ENCODE measurements around the gene HDAC10. TPM values are rescaled to one million over a fixed set of nuclear protein-coding genes. Genes with fewer than 3 reads are reported as not detected.

Gene HDAC10
- total RNA-seq, 6 donors from 2014 or later: 33.0 to 202 (median 53.1) TPM

DNA sequence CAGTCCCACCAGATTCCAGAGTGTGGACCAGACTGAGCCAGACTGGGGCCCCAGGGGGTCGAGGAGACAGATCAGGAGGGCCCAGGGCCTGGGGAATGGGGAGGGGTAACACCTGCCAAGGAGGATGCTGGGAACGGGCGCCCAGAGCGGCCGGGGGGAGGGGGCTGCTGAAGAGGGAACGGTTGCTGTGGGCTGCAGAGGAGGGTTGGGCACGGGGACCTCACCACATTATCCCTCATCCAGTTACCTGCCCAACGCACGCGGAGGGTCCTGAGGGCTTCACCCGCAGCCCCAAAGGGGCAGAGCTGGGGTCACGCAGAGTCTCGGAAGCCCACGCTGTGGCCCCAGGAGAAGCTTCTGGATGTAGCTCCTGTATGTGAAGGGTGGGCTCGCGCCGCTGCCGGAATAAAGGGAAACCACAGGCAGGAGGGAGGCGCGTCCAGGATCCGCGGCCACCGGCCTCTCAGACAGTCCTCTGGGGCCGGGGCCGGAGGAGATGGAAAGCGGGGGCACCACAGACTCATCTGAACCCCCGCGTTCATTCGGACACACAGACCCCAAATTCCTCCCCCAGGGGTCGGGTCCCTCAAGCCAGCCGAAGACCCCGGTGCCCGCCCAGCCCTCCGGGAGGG is 51.1 kb downstream of the HDAC10 start:
- DNase-seq (peak in 1 of 2 donors; percentile 82), ATAC-seq (ENCODE audit: low FRiP score in 2 of 2) (peak in 1 of 2 donors; percentile 31)
- Histone ChIP-seq H3K27me3 (no peaks in the 10 kb centered on the region), H3K36me3 (peaks cover 0 to 48% (median 26%) of the 10 kb centered on the region in 4 donors), H3K27ac (peak overlapping the region; percentile 80 to 89 (median 85)), H3K4me3 (peak overlapping the region; percentile 66 to 90 (median 84)), H3K4me1 (peaks cover 15 to 42% (median 23%) of the 10 kb centered on the region in 4 donors), H3K9me3 (no peaks in the 10 kb centered on the region)
- TF ChIP-seq POLR2A (IDR thresholded peaks at IDR 0.05): peak in 1 of 4 donors; percentile 13
- TF ChIP-seq POLR2AphosphoS5 (IDR thresholded peaks at IDR 0.05): no peak
- WGBS, 2 donors: 3 to 8% methylated on average over 17 to 28 of the region's 34 CpGs

DNA sequence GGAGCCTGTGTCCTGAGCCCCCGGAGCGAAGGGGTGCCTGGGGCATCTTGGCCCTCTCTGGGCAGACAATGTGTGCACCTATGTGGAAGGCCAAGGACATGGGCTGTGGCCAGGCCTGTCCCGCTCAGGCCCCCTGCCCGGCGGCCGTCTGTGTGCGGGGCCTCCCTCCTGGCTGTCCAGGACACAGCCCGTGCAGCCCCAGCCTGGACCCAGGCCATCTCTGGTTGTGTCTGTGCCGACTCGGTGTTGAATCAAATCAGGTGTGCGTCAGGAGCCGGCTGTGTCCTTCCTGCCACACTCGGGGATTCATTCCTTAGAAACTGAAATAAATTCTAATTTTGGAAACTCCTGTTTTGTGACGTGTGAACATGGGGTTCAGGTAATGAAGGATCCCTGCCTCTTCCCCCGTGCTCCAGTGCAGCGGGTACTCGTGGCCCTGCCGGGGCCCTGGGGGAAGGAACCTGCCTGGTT is 51.8 kb downstream of the HDAC10 start:
- 86 to 87% methylated on average over 2 to 18 of the region's 18 CpGs for WGBS, 2 donors
- DNase-seq (peak in 1 of 2 donors; percentile 79), ATAC-seq (ENCODE audit: low FRiP score in 2 of 2) (no peak)
- Histone ChIP-seq H3K4me1 (peaks cover 15 to 35% (median 23%) of the 10 kb centered on the region in 4 donors), H3K4me3 (peak overlapping the region in 1 of 4 donors; percentile 90), H3K27me3 (no peaks in the 10 kb centered on the region), H3K36me3 (peaks cover 4 to 54% (median 32%) of the 10 kb centered on the region in 4 donors), H3K27ac (no peak overlapping the region), H3K9me3 (no peaks in the 10 kb centered on the region)
- TF ChIP-seq POLR2AphosphoS5 (IDR thresholded peaks at IDR 0.05) (no peak), POLR2A (IDR thresholded peaks at IDR 0.05) (no peak), EP300 (IDR thresholded peaks at IDR 0.05) (no peak)
- TF ChIP-seq, protein P1, sequence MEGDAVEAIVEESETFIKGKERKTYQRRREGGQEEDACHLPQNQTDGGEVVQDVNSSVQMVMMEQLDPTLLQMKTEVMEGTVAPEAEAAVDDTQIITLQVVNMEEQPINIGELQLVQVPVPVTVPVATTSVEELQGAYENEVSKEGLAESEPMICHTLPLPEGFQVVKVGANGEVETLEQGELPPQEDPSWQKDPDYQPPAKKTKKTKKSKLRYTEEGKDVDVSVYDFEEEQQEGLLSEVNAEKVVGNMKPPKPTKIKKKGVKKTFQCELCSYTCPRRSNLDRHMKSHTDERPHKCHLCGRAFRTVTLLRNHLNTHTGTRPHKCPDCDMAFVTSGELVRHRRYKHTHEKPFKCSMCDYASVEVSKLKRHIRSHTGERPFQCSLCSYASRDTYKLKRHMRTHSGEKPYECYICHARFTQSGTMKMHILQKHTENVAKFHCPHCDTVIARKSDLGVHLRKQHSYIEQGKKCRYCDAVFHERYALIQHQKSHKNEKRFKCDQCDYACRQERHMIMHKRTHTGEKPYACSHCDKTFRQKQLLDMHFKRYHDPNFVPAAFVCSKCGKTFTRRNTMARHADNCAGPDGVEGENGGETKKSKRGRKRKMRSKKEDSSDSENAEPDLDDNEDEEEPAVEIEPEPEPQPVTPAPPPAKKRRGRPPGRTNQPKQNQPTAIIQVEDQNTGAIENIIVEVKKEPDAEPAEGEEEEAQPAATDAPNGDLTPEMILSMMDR (IDR thresholded peaks at IDR 0.05): no peak

DNA sequence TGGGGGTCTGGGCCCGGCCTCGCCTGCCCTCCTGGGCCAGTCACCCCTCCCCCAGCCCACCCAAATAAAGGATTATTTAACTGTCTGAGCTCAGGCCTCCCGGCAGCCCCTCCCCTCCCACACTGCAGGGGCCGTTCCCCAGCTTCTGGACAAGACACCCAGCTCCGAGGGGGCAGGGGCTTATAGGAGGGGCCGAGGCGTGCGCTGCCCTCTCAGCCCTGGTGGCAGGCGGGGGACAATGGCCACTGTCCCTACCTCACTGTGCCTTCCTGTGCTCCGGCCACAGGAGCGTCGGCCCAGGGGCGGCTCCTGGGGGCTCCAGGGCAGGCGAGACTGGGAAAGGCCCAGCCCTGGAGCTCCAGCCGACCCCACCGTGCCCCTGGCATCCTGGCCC is 52.4 kb downstream of the HDAC10 start:
- TF ChIP-seq EP300 (IDR thresholded peaks at IDR 0.05): no peak
- TF ChIP-seq POLR2AphosphoS5 (IDR thresholded peaks at IDR 0.05): no peak
- TF ChIP-seq, protein P1 (IDR thresholded peaks at IDR 0.05): no peak
- TF ChIP-seq POLR2A (IDR thresholded peaks at IDR 0.05): no peak
- H3K27me3 ChIP-seq: no peaks in the 10 kb centered on the region
- peaks cover 8 to 57% (median 39%) of the 10 kb centered on the region in 4 donors for H3K36me3 ChIP-seq
- no peak for ATAC-seq (ENCODE audit: low FRiP score in 2 of 2)
- DNase-seq: peak in 1 of 2 donors; percentile 73
- H3K4me1 ChIP-seq: peaks cover 15 to 32% (median 23%) of the 10 kb centered on the region in 4 donors
- WGBS, 2 donors: 90 to 93% methylated on average over 9 to 16 of the region's 16 CpGs
- no peak overlapping the region for H3K4me3 ChIP-seq
- no peaks in the 10 kb centered on the region for H3K9me3 ChIP-seq
- H3K27ac ChIP-seq: no peak overlapping the region

- peaks cover 15 to 31% (median 23%) of the 10 kb centered on the region in 4 donors for H3K4me1 ChIP-seq
- H3K27me3 ChIP-seq: no peaks in the 10 kb centered on the region
- peaks cover 8 to 57% (median 42%) of the 10 kb centered on the region in 4 donors for H3K36me3 ChIP-seq
- 93 to 95% methylated on average over 30 to 53 of the region's 61 CpGs for WGBS, 2 donors
- ATAC-seq (ENCODE audit: low FRiP score in 2 of 2): no peak
- DNase-seq: peak in 1 of 2 donors; percentile 87
- no peak overlapping the region for H3K27ac ChIP-seq
- H3K4me3 ChIP-seq: no peak overlapping the region
- no peaks in the 10 kb centered on the region for H3K9me3 ChIP-seq
- TF ChIP-seq EP300 (IDR thresholded peaks at IDR 0.05) (no peak), POLR2A (IDR thresholded peaks at IDR 0.05) (no peak), POLR2AphosphoS5 (IDR thresholded peaks at IDR 0.05) (no peak)
- TF ChIP-seq, protein P1 (IDR thresholded peaks at IDR 0.05): no peak
Observed at GRCh38 chr22:50197856-50198623, 53.0 kb downstream of the HDAC10 start.
